NCI-H748 (cell line): ENCODE data around the gene HELZ2.

Experiments
- DNase-seq: peaks from one replicate; lab custom pipeline; 2025; ENCODE audit not compliant: unreplicated experiment; lab: John Stamatoyannopoulos, UW

HELZ2 gene

GRCh38 chr20:63540417-63541186 lies 33.4 kb downstream of the HELZ2 start:
- no peak for DNase-seq

GRCh38 chr20:63539441-63540370 lies 34.3 kb downstream of the HELZ2 start:
- DNase-seq: no peak

GRCh38 chr20:63539092-63539430 lies 35.0 kb downstream of the HELZ2 start:
- DNase-seq: no peak

- peak; percentile 58 for DNase-seq
These were observed 35.6 kb downstream of the HELZ2 start for GRCh38 chr20:63538204-63539091.

- DNase-seq: peak; percentile 73
These were observed 36.4 kb downstream of the HELZ2 start for GRCh38 chr20:63537525-63538203.

- no peak for DNase-seq
These were observed 37.0 kb downstream of the HELZ2 start, which contains the start of gene PTK6 for GRCh38 chr20:63536997-63537524. Gene PTK6 (minus strand): TSS chr20:63537376. CDS start chr20:63537314, 62 bp downstream.

GRCh38 chr20:63536241-63536977 lies 37.6 kb downstream of the HELZ2 start:
- no peak for DNase-seq

- no peak for DNase-seq
These were observed 39.0 kb downstream of the HELZ2 start for GRCh38 chr20:63534831-63535651.

GRCh38 chr20:63534427-63534830 lies 39.6 kb downstream of the HELZ2 start:
- no peak for DNase-seq

GRCh38 chr20:63533871-63534393 lies 40.1 kb downstream of the HELZ2 start:
- no peak for DNase-seq

GRCh38 chr20:63533388-63533787 lies 40.7 kb downstream of the HELZ2 start:
- DNase-seq: no peak

GRCh38 chr20:63532449-63532971 lies 41.5 kb downstream of the HELZ2 start:
- DNase-seq: no peak

GRCh38 chr20:63531686-63532448 lies 42.2 kb downstream of the HELZ2 start:
- no peak for DNase-seq

GRCh38 chr20:63530788-63531160 lies 43.3 kb downstream of the HELZ2 start:
- no peak for DNase-seq

GRCh38 chr20:63529861-63530787 lies 43.9 kb downstream of the HELZ2 start:
- DNase-seq: no peak

- DNase-seq: no peak
These were observed 44.7 kb downstream of the HELZ2 start for GRCh38 chr20:63529180-63529860.
